NCI-H345 (cell line): Measurements from ENCODE around the gene LRIG1.
A peak's percentile ranks its signal among the peaks of the same experiment; 100 is the strongest.

Source experiments
- DNase-seq: peaks from one replicate; lab custom pipeline; 2025; lab: John Stamatoyannopoulos, UW

LRIG1 gene

GRCh38 chr3:66506154-66506553 is 5.3 kb upstream of the LRIG1 start:
- no peak for DNase-seq

GRCh38 chr3:66504850-66505641 is 4.2 kb upstream of the LRIG1 start:
- no peak for DNase-seq

DNA sequence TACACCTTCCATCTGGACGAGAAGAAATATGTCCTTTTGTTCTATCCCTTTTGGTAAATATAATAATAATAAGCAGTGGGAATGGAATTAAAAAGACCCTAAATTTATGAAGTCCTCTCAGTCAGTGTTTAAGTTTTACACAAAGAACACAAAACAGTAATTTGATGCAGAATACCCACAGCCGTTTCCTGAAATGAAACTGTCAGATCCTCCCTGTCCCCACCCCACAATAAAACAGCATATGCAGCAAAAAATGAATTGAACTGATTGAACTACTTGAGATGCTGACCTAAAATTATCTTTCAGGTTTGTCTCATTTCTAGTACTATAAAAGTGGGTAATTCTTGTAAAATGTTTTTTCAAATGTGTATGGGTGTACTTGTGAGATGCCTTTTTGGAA is 2.2 kb upstream of the LRIG1 start:
- DNase-seq, result no peak

DNA sequence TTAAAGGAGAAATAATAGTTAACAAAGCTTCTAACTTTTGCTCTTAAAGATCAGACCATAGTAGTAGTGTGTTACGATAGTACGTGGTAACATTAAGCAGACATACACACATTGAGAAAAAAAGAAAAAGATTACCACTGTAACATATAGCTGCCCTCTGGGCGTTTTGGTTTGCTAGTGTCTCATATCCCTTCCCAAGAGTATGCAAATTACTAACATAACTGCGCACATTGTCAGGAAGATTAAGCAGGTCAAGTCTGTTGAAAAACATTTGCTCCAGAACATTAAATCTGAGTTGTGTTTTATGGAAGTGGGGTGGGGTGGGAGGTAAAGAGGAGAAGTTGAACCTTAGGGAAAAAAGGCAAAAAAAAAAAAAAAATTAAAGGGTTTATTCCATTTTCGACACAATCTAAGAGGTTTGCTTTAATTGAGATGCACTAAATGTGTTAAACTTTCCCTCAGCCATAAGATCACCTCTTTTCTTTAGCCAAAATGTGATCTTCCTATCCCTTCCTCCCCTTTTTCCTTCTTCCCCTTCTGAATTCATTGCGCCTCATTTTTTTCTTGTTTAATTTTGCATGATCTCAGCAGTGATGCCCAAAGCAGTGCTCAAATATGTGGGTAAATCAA is 1.5 kb upstream of the LRIG1 start:
- DNase-seq, result no peak

DNA sequence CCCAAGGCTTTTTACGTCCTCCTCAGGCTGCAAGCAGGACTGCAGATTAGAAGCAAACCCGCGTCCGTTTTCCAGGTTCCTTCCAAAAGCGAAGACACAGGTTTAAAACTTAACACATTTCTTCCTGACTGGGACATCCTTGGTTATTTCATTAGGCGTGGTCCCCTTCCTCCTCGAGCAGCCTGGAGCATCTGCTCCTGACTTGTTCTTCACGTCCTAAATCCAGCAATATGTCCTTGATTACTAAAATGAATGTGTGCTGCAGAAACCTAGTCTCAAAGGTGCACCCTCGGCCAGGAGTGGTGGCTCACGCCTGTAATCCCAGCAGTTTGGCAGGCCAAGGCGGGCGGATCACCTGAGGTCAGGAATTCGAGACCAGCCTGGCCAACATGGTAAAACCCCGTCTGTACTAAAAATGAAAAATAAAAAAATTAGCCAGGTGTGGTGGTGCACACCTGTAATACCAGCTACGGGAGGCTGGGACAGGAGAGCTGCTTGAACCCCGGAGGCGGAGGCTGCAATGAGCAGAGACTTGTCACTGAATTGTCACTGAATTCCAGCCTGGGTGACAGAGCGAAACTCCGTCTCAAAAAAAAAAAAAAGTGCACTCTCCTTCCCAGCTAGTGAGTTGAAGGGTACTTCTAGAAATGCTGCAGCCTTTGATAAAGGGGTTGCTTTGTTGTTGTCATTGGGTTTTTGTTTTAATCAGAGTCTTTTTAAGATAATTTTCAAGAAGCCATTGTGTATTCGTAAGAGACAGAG is 842 bp upstream of the LRIG1 start:
- DNase-seq, result no peak

DNA sequence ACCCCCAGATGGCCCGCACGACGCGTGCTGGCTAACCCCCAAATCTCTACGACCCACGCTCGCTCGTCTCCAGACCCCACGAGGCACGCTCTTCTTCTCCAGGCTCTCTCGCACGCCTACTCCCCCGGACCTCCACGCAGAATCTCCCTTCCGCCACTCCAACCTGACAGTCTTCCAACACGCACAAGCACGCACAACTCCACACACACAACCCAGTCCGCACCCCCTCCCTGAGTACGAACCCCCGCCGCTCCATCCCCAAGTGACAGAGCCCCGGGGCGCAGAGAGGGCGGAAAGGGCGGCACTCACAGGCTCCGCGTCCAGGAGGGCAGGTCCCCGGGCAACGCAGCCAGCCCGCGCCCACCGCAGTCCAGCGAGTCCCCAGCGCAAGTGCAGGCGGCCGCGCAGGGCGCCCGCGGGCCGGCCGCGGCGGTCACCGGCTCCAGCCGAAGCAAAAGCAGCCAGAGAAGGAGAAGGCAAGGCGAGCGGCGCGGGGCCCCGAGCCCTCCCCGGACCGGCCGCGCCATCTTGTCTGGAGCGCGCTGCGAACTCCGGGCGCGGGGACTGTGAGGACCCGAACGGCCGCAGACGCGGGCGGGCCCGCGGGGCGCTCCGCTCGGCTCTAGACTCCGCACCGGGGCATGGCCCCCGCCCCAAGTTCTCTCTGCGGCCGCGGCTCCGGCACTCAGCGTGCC is 794 bp downstream of the LRIG1 start:
- DNase-seq, result no peak

DNA sequence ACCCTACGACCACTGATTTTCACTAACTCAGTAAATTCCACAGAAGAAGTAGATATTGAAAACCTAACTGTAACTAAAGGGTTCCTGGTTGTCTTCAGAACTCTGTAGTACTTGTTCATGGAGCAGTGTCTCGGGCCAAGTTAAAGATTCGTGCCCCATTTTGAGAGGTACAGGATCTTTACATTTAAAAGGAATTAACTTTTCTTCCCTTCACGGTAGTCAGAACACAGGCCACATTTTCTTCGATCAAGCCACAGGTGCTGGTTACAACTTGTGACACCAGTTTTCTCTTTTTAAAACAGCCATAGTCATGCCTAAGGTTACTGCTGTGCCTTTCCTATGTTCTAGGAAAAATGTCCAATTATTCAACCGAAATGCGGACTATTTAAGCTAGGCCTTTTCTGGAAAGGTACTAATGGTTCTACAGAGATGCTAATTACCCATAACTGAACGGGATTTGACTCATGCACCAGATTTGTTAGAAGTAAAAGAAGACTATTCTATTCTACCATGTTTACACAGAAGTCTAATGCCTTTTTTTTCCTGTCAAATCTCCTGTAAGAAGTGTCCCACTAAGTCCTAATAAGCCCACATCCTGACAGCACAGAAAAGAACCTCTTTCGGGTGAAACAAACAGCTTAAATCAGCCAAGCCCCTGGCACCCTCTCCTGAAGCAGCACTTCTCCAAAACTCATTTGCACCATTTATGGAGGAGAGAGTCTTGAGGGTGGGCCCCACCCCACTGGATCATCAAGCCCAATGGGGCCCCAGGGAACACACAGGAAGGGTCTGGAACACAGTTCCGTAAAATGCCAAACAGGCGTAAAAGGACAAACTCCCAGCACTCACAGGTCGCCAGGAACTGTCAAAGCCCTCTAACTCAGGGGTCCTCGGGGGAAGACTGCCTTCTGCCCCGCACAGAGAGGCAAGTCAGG is 1.9 kb downstream of the LRIG1 start:
- DNase-seq, result no peak

DNA sequence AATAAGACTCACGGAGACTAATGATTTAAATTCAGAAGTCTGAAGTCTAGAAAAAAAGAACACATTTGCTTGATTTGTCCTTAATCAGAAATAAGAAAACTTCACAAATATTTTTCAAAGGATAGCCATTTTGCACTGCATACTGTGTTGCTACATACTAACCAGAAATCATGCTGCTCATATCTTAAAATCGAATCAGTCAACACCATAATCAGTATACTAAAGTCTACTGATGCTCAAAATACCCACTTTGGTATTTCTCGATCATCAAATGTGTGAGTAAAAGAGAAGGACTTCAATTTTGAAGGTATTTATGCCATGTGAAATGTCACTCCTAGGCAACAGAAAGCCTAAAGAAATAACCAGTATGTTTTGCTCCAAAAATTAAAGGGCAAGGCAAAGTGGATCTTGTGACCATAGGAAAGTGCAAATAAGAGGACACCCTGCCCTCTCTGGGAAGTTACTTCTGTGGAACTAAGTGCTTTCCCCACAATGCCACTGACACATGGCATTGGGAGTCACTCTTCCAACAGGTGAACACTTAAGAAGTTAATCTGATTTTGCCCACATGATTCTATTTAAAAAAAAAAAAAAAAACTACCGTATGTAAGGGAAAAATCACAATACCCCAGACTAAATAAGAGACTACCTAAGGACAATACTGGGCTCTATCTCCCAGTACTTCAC is 2.7 kb downstream of the LRIG1 start:
- no peak for DNase-seq

DNA sequence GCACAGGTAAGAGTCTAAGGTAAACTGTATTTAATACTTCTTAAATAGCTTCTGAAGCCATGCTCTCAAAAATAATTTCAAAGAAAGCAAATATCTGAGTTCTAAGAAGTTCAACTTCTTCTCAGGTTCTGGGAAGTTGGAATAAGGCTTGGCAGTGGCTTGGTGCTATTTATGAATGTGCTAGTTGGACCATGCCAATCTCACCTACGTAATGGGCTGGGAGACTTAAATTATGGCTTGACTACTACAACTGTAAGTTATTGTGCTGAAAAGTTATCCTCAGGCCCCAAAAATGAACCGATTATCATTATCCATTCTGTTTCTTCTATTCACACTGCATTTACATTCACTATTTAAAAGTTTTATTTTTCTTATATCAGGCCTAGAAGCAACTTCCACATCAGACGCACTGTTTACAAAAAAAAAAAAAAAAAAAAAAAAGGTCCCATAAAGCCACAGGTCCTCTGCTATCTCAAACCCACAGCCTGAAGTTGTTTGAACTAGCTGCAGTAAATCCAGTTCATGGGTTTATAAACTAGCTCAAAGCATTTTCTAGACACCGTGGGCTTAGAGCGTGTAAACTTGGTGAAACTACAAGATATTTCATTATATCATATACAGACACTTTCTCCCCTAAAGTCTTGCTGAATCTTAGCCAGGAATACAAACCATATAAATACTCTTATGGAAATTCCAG is 3.4 kb downstream of the LRIG1 start:
- no peak for DNase-seq

DNA sequence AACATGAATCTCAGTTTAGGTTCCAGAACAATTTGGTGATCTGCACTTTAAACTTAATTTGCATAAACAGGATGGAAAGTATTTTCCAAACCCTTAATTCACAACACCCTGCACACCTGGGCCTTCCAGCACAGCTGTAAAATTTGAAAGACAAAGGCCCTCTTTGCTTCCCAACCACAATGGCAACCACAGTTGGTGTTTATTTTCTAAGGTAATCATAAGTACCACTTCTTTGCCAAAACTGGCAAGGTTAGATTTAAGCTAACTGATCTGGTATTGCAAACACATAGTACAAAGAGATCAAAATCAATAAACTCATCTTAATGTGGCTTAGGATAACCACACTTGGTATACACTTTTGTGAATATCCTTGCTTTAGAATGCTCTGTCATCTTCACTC is 4.1 kb downstream of the LRIG1 start:
- peak; percentile 32 for DNase-seq

GRCh38 chr3:66496301-66496700 is 4.5 kb downstream of the LRIG1 start:
- DNase-seq, result no peak

GRCh38 chr3:66495668-66496045 is 5.2 kb downstream of the LRIG1 start:
- no peak for DNase-seq

- no peak for DNase-seq
These were observed 5.7 kb downstream of the LRIG1 start for GRCh38 chr3:66494959-66495667.

DNA sequence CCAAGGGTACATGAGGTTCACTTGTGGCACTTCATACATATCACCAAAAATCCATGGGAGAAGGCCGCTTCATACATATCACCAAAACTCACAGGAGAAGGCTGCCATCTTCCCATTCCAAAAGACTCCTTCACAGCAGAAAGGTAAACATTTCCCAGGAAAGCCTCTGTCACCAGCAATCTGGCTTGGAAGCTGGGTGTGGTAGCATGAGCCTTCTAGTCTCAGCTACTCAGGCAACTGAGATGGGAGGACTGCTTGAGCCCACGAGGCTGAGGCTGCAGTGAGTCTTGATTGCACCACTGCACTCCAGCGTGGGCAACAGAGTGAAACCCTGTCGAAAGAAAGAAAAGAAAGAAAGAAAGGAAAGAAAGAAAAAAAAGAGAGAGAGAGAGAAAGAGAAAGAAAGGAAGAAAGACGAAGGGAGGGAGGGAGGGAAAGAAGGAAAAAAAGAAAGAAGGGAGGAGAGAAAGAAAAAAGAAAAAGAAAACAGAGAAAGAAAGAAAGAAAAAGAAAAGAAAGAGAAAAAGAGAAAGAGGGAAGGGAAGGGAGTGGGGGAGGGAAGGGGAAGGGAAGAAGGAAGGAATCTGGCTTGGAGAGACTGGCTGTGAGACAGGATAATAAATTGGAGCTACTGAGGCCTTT is 7.2 kb downstream of the LRIG1 start:
- DNase-seq, result no peak

- peak; percentile 39 for DNase-seq
These were observed 8.2 kb downstream of the LRIG1 start for GRCh38 chr3:66492672-66493071.

GRCh38 chr3:66492071-66492470 is 8.8 kb downstream of the LRIG1 start:
- DNase-seq, result no peak

DNA sequence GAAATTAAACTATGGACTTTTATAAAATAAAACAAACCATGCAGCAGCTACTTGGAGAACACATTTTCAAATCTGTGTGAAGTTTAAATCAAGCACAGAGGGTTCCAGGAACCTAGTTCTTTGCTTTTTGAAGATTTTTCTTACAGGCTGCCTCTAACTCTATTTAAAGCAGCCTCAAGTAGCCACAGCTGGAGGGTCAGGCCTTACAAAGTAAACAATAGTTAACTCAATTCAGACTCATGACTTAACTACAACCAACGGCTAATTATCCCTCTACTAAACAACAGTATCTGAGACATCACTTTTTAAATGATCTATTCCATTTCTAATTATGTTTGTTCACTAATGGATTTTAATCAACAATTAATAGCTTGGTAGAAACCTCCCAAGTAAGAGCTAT is 9.8 kb downstream of the LRIG1 start:
- no peak for DNase-seq

- no peak for DNase-seq
These were observed 10.6 kb downstream of the LRIG1 start for GRCh38 chr3:66490214-66490613.

- DNase-seq, result no peak
These were observed 11.2 kb downstream of the LRIG1 start for GRCh38 chr3:66489581-66489980.
